UCSD-AML1 (cell line): Measurements from ENCODE around the gene SCARB1.
A peak's percentile ranks its signal among the peaks of the same experiment; 100 is the strongest.

Source experiments
- DNase-seq: peaks from one replicate; lab custom pipeline; 2025; ENCODE audit not compliant: unreplicated experiment; lab: John Stamatoyannopoulos, UW

The SCARB1 gene

GRCh38 chr12:124749725-124750124, 113.9 kb downstream of the SCARB1 start:
- no peak for DNase-seq

DNA sequence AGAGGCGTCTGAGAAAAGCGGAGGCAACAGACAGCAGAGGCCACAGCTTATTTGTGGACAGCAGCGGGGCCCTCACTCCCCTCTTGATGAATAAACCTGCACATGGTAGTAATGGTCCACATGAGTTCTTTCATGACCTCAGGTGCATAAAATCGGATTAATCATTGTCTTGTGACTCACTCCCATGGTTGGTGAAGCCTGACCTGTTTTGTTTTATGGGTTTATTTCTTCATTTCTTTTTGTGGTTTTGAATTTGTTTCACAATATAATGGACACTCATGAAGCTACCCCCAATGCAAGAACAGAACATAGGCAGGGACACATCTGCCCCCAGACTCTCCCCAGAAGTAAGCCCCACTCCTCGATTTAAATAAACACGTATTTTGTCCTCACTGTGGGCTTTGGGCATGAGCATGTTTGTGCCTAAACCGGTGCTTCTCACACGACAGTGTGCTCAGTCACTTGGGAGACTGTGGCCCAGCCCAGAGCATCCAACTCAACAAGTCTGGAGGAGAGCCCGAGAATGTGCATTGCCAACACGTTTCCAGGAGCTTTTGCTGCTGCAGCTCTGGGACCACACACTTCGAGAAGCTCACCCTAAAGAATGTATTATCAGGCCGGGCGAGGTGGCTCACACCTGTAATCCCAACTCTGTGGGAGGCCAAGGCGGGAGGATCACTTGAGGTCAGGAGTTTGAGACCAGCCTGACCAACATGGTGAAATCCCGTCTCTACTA, 116.1 kb downstream of the SCARB1 start:
- DNase-seq = no peak

- no peak for DNase-seq
Measured at GRCh38 chr12:124746649-124747425, 116.8 kb downstream of the SCARB1 start.

- peak; percentile 78 for DNase-seq
Measured at GRCh38 chr12:124745891-124746570, 117.6 kb downstream of the SCARB1 start.

- DNase-seq = no peak
Measured at GRCh38 chr12:124745465-124745890, 118.2 kb downstream of the SCARB1 start.

- DNase-seq = no peak
Measured at GRCh38 chr12:124744659-124745464, 118.8 kb downstream of the SCARB1 start.

DNA sequence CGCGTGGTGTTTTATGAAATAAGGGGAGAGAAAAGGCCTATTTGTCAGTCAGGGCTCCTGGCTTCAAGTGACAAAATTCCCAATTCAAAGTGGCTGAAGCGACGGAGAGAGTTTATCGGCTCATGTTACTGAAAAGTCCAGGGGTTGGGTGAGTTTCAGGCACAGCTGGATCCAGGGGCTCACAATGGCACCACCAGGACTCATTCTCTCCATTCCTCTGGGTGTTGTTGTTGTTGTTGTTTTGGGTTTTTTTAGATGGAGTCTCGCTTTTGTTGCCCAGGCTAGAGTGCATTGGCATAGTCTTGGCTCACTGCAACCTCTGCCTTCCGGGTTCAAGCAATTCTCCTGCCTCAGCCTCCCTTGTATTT, 119.4 kb downstream of the SCARB1 start:
- no peak for DNase-seq

GRCh38 chr12:124743479-124744272, 120.0 kb downstream of the SCARB1 start:
- no peak for DNase-seq

- DNase-seq = no peak
Measured at GRCh38 chr12:124742678-124743077, 121.0 kb downstream of the SCARB1 start.

DNA sequence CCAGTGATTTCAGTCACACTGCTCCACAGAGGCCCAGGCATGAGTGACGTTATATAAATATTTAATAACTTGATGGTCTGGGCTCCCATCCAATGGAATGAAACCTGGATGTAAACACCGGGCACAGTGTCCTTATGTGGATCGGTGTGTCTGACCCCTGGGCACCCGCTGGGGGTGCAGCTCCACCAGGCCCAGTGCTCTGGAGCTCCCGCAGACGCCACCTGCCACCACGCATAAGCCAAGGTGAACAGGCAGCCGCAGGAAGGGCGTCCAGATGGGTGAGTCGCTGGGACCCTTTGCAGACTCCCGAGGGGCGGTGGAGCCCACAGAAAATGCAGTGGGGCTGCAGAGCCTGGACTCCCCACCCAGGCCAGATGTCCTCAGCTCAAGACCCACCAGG, 121.6 kb downstream of the SCARB1 start:
- no peak for DNase-seq

- DNase-seq = no peak
Measured at GRCh38 chr12:124741211-124741610, 122.5 kb downstream of the SCARB1 start.

DNA sequence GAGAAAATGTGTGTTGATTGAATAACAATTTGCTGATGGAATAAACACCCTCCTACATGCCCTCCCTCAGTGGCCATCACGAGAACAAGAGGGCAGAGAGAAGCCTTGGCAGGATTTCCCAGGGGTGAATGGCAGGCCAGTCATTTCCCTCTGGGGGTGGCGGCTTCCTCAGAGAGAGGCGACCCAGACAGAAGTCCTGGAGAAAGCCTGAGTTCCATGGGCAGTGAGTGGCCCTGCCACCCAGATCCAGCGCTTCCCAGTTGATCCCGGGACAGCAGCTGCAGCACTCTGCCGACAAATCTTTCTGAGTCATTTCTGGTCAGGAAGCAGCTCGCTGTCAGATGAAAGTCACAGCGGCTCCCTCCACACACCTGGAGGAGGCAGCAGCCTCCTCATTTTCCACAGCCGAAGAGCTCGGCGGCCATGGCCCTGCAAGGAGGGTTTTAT, 123.0 kb downstream of the SCARB1 start:
- DNase-seq = peak; percentile 29

GRCh38 chr12:124739953-124740561, 123.6 kb downstream of the SCARB1 start:
- DNase-seq = no peak

DNA sequence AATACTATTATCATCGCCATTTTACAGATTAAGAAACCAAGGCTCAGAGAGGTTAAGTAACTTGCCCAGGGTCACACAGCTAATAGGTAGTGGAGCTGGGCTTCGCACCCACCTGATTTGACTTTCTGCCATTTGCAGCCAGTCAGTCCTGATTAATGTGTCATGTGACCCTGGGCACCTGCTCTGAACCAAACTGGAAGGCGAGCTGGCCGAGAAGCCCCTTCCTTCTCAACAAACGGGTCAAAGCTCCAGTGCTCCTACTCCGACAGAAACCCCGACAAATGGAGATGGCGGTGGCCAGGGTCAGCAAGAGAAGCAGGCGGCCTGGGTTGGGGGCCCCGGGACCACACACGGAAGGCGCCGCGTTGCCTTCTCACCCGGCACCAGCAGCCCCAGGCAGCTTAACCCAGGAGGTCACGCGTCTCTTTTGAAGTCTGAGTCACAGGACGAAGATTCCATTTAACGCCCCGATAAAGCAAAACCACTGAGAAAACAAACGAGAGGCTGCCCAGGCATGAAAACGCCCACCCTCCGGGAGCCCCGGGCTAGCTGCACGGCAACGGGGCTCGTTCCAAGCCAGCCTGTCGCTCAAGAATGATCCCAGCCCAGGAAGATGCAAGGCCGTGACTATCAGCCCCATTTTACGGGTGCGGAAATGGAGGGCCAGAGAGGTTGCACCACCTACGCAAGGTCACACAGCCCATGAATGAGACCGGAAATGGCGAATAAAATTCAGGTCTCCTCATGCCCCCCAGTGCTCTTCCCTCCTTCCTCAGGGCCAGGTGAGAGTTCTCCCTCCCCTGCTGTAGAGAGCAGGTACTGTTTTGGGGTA, 124.8 kb downstream of the SCARB1 start:
- no peak for DNase-seq

DNA sequence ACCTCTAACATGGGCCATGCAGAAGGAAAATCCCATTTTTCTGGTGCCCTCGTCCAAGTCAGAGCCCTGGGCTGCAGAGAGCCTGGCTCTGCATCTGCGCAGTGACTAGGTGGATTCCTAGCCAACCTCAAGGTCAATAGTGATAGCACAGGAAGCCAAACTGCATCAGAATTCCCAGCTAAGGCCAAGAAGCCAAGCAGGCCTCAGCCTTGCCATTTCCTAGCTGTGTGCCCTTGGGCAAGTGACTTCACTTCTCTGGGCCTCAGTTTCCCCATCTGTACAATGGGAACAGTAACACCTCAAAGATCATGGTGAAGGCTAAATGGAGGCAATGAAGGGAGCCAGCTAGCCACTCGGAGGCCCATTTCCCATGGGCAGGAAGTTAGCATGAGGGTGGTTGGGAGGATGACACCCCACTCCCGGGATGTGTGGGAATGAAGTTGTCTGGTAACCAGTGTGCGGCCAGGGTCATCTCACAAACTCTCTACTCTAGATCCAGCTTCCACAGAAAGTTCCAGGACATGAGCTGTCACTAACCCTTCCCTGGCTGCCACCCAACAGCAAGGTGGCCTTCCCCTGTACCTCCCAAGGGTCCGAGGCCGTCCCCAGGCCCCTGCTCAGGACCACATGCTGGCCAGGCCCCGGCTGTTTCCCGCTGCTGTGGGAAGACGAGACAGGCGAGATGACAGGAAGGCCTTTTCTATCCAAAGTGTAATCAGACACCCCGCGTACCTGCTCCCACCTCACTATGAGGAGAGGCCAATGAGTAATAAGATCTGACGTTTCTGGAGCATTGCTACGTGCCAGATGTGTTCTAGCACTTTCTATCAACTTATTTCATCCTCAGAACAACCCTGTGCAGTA, 125.7 kb downstream of the SCARB1 start:
- no peak for DNase-seq

DNA sequence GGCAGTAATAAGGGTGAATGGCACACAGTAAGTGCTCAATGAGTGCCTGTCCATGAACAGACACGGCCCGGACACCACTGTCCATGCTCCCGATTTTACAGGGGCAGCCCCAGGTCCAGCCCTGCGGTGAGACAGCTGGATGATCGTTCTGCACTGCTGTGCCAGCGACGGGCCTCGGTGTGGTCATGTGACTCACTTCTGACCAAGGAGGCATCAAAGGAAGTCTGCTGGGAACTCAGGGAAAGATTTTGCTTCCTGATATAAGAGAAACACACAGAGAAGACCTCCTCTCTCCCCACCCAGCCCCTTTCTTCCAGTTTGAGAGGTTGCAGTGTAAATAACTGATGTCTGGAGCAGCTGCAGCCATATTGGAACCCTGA, 126.6 kb downstream of the SCARB1 start:
- no peak for DNase-seq

GRCh38 chr12:124736115-124737039, 127.3 kb downstream of the SCARB1 start:
- no peak for DNase-seq
